GM12878 (cell line): ENCODE data around the gene M1AP. TPM values are rescaled to one million over a fixed set of nuclear protein-coding genes. Genes with fewer than 3 reads are reported as not detected.
A peak's percentile ranks its signal among the peaks of the same experiment; 100 is the strongest.

ENCODE experiments used
- ATAC-seq: fragments of 200-7000 bp; cut with Tn5 transposase; 3 replicates; pipeline ENCODE4 v1.9.1; 2020; ENCODE audit warnings: mild to moderate bottlenecking, moderate library complexity
- BruUV-seq: library from RNA; stranded (reverse); fragments of 400-500 nt; replicated peaks from 2 replicates; lab custom pipeline; 2021; lab: Mats Ljungman, UMichigan
- CTCF ChIA-PET: fragments of 300-600 bp; sonication (Branson Sonifier 250); formaldehyde crosslinking; extraction: SDS; loops from one replicate; lab custom pipeline; 2021; ENCODE audit warnings: inconsistent platforms; lab: Yijun Ruan, JAX
- POLR2A ChIA-PET: fragments of 350-600 bp; formaldehyde crosslinking; extraction: SDS; loops from one replicate; lab custom pipeline; 2021; ENCODE audit warnings: inconsistent platforms; lab: Charles Lee
- RAD21 ChIA-PET: fragments of 300-600 bp; sonication (Branson Sonifier 250); formaldehyde crosslinking; loops from one replicate; lab custom pipeline; 2023; ENCODE audit warnings: antibody characterized with exemption; ENCODE audit not compliant: unreplicated experiment; lab: Charles Lee
- SMC1A ChIA-PET: fragments of 300-600 bp; sonication (Branson Sonifier 250); formaldehyde crosslinking; loops from one replicate; lab custom pipeline; 2023; ENCODE audit not compliant: unreplicated experiment, uncharacterized antibody; lab: Charles Lee
- DNase-seq: peaks from one replicate; pipeline ENCODE4 v3.0.0-alpha.2; 2011; ENCODE audit warnings: low read depth, low spot score
- FAIRE-seq: peaks from 3 replicates; lab custom pipeline; 2011; peaks lifted over from hg19 to GRCh38; lab: Jason Lieb, UNC
- H2AFZ ChIP-seq: 2 replicates; pipeline ENCODE4 v1.6.0; 2011; ENCODE audit warnings: low read depth, low read length, control low read depth; ENCODE audit not compliant: control insufficient read depth
- H3K27ac ChIP-seq: 2 replicates; pipeline ENCODE4 v1.5.1; 2011; ENCODE audit warnings: control low read depth; ENCODE audit not compliant: control insufficient read depth, insufficient read depth
- H3K27me3 ChIP-seq, 2 experiments: replicated peaks in 1 of 2; 2 replicates each; pipeline versions ENCODE4 v1.6.0 to v1.6.1; 2011; ENCODE audit warnings: low read length in 1 of 2; ENCODE audit not compliant: control insufficient read depth in 2 of 2, insufficient read depth in 2 of 2
- H3K36me3 ChIP-seq, 2 experiments: 2 replicates each; pipeline ENCODE4 v1.5.1; 2011; ENCODE audit warnings: low read length in 1 of 2; ENCODE audit not compliant: control insufficient read depth in 2 of 2, insufficient read depth in 2 of 2
- H3K4me1 ChIP-seq: 2 replicates; pipeline ENCODE4 v1.6.1; 2011; ENCODE audit warnings: mild to moderate bottlenecking, low read length, moderate library complexity, mixed read lengths; ENCODE audit not compliant: control insufficient read depth, insufficient read depth
- H3K4me2 ChIP-seq: 2 replicates; pipeline ENCODE4 v1.6.0; 2011; ENCODE audit warnings: control low read depth; ENCODE audit not compliant: control insufficient read depth, insufficient read depth
- H3K4me3 ChIP-seq: fragments of 200-600 bp; sonication (generic); 2 replicates; pipeline ENCODE4 v1.5.1; 2016
- H3K79me2 ChIP-seq: 2 replicates; pipeline ENCODE4 v1.6.0; 2011; ENCODE audit warnings: low read length; ENCODE audit not compliant: control insufficient read depth, insufficient read depth
- H3K9ac ChIP-seq: 2 replicates; pipeline ENCODE4 v1.8.0; 2011; ENCODE audit warnings: low read length, control low read depth, mixed read lengths; ENCODE audit not compliant: control insufficient read depth, insufficient read depth
- H3K9me3 ChIP-seq: replicated peaks from 3 replicates; pipeline ENCODE4 v1.5.1; 2011; ENCODE audit warnings: mild to moderate bottlenecking, low read length; ENCODE audit not compliant: control insufficient read depth, insufficient read depth
- H4K20me1 ChIP-seq: 2 replicates; pipeline ENCODE4 v1.6.0; 2011; ENCODE audit not compliant: control insufficient read depth, insufficient read depth
- ASH2L ChIP-seq: fragments of 300-600, 200-600 bp; sonication (generic); IDR thresholded peaks from 2 replicates; pipeline ENCODE4 v1.6.1; 2017; ENCODE audit warnings: low read depth, mild to moderate bottlenecking, borderline replicate concordance
- CEBPB ChIP-seq, 2 experiments: fragments of 150-350 bp in 1 of 2; IDR thresholded peaks; 2 replicates each; pipeline ENCODE4 v1.6.1; 2012 to 2014; ENCODE audit warnings: low read depth in 2 of 2, low read length in 2 of 2, borderline replicate concordance in 1 of 2, inconsistent platforms in 1 of 2
- CTCF ChIP-seq, 3 experiments: IDR thresholded peaks in 2 of 3; conservative IDR thresholded peaks in 1 of 3; 2 replicates each; pipeline ENCODE4 v1.5.1; 2011; ENCODE audit warnings: low read depth in 3 of 3, low read length in 3 of 3, mild to moderate bottlenecking in 3 of 3, control low read depth in 2 of 3, moderate library complexity in 2 of 3, inconsistent platforms in 1 of 3, mixed read lengths in 1 of 3; ENCODE audit not compliant: control insufficient read depth in 2 of 3, insufficient read depth in 1 of 3; ENCODE audit errors: extremely low read depth in 1 of 3
- E4F1 ChIP-seq: fragments of 450-650 bp; IDR thresholded peaks from 2 replicates; pipeline ENCODE4 v1.6.1; 2018; ENCODE audit warnings: borderline replicate concordance, mild to moderate bottlenecking; ENCODE audit not compliant: partially characterized antibody
- FOS ChIP-seq: IDR thresholded peaks from 3 replicates; pipeline ENCODE4 v1.6.1; 2011; ENCODE audit warnings: borderline replicate concordance; ENCODE audit not compliant: insufficient read length; ENCODE audit errors: extremely low read depth
- IKZF2 ChIP-seq, 2 experiments: fragments of 450-650 bp; IDR thresholded peaks; 2 replicates each; pipeline ENCODE4 v1.6.1; 2017; ENCODE audit warnings: mild to moderate bottlenecking in 2 of 2, moderate library complexity in 2 of 2
- IRF5 ChIP-seq: fragments of 450-650 bp; IDR thresholded peaks from 2 replicates; pipeline ENCODE4 v1.6.1; 2017; ENCODE audit warnings: borderline replicate concordance
- NFYA ChIP-seq: IDR thresholded peaks from 2 replicates; pipeline ENCODE4 v1.6.1; 2011; ENCODE audit warnings: low read depth, mild to moderate bottlenecking, low read length, improper control_type of control experiment, borderline replicate concordance
- NFYB ChIP-seq: IDR thresholded peaks from 2 replicates; pipeline ENCODE4 v1.6.1; 2011; ENCODE audit warnings: low read depth, mild to moderate bottlenecking, low read length, improper control_type of control experiment, moderate library complexity; ENCODE audit not compliant: insufficient read depth
- PRDM15 ChIP-seq: fragments of 450-650 bp; formaldehyde crosslinking; IDR thresholded peaks from 2 replicates; pipeline ENCODE4 v1.4.0; 2020; ENCODE audit warnings: mild to moderate bottlenecking, moderate library complexity
- RAD51 ChIP-seq: fragments of 450-650 bp; IDR thresholded peaks from 2 replicates; pipeline ENCODE4 v1.6.1; 2016; ENCODE audit warnings: moderate library complexity, mild to moderate bottlenecking, inconsistent platforms
- SRF ChIP-seq, 2 experiments: IDR thresholded peaks; 2 replicates each; pipeline ENCODE4 v1.6.1; 2011; ENCODE audit warnings: low read depth in 2 of 2, low read length in 2 of 2, mild to moderate bottlenecking in 1 of 2, moderate library complexity in 1 of 2
- WGBS: methylation state at CpG from one replicate; pipeline ENCODE4 v1.1.6; 2016; ENCODE audit warnings: low lambda C conversion rate; ENCODE audit not compliant: insufficient replicate concordance, insufficient coverage; ENCODE audit errors: missing lambda C conversion rate; 5-methylcytosine and 5-hydroxymethylcytosine counted together
- in situ Hi-C: fragments of 300-500 bp; cut with MboI; formaldehyde crosslinking; loops from 9 replicates; pipeline ENCODE4 v1.14.3; 2018; ENCODE audit warnings: mixed read lengths
- intact Hi-C: fragments of 100-400 bp; cut with micrococcal nuclease; formaldehyde crosslinking; loops from one replicate; pipeline ENCODE4 v1.14.2; 2022; ENCODE audit not compliant: unreplicated experiment
- polyA plus RNA-seq, 11 experiments: library from polyadenylated mRNA; depleted of rRNA in 4 of 11; unstranded in 6 of 11; stranded (reverse) in 5 of 11; fragments of >200 nt; fragmentation: Nextera tagmentation in 4 of 11; fragmentation: Illumina TruSeq in 1 of 11; extraction: Ambion mirVana in 4 of 11; extraction: Trizol in 1 of 11; gene quantifications; 1 replicate in 1 of 11; 2 replicates in 10 of 11; pipeline versions ENCODE4 v1.2.1 to v1.2.3, GENCODE V29; 2011 to 2016; ENCODE audit warnings: inconsistent platforms in 2 of 11, missing spikeins in 2 of 11, low read depth in 1 of 11
- total RNA-seq, 4 experiments: library from RNA; depleted of rRNA in 3 of 4; stranded (reverse); fragments of >200 nt in 3 of 4; fragmentation: Illumina TruSeq in 1 of 4; extraction: Trizol in 1 of 4; gene quantifications; 2 replicates each; pipeline versions ENCODE4 v1.2.1 to v1.2.3, GENCODE V29; 2013 to 2021

Gene M1AP
- total and polyA plus RNA-seq, 10 of the 15 experiments (the other 5 are each of a cell fraction or from before 2014, with no cell fraction given) = 0.04 to 0.32 (median 0.16) TPM; not detected in 4

GRCh38 chr2:74544634-74545033, 103.5 kb downstream of the M1AP start:
- H3K27me3 ChIP-seq = no peaks in the 10 kb centered on the region
- POLR2A ChIA-PET = interaction anchor here (1.1 to 17.8 kb wide), 4 partner anchors 11 to 31 kb away, joined by 4 to 441 read pairs (median 4); partner anchors contain the start of gene DQX1
- H3K4me3 ChIP-seq = no peak overlapping the region
- SMC1A ChIA-PET = interaction anchor here (1.0 to 5.3 kb wide), 8 partner anchors 12 to 88 kb away, joined by 3 to 60 read pairs (median 4); partner anchors contain the start of gene HTRA2
- no peak for FAIRE-seq
- CTCF ChIA-PET = interaction anchor here (0.8 to 14.3 kb wide), 15 partner anchors 12 to 62 kb away, joined by 3 to 96 read pairs (median 6); partner anchors contain the start of genes AUP1, CCDC142, DQX1 and HTRA2
- H3K36me3 ChIP-seq = no peaks in the 10 kb centered on the region; a peak in 1 of 4 replicates
- H3K27ac ChIP-seq = no peak overlapping the region
- peaks cover 12% of the 10 kb centered on the region for H3K4me1 ChIP-seq
- no peak for DNase-seq
- no peak overlapping the region for H2AFZ ChIP-seq
- in situ Hi-C loops = no loop called here
- no peaks in the 10 kb centered on the region for H3K9me3 ChIP-seq
- intact Hi-C loops = loop anchor here (1.0 kb wide), 1 partner anchor 61 kb away; the partner anchor contains the start of gene TTC31
- WGBS = 68% methylated on average over 3 of the region's 3 CpGs
- BruUV-seq = no TSS peak
- no peaks in the 10 kb centered on the region for H4K20me1 ChIP-seq
- no peak overlapping the region for H3K4me2 ChIP-seq
- ATAC-seq = no peak
- peaks cover 28% of the 10 kb centered on the region for H3K79me2 ChIP-seq
- RAD21 ChIA-PET = interaction anchor here (1.2 to 2.6 kb wide), 5 partner anchors 12 to 41 kb away, joined by 3 to 12 read pairs (median 4); no protein-coding TSS in a partner anchor
- no peak overlapping the region for H3K9ac ChIP-seq
- TF ChIP-seq CTCF (IDR thresholded peaks at IDR 0.05 in 2 of 3, conservative IDR thresholded peaks at IDR 0.05 in 1 of 3; ENCODE audit: control insufficient read depth in 2 of 3, extremely low read depth in 1 of 3, insufficient read depth in 1 of 3, low read depth in 3 of 3, low read length in 3 of 3) (peak; percentile 33 to 41 (median 39); a peak in 4 of 6 replicates), NFYA (no peak), ASH2L (no peak), PRDM15 (CRISPR knock-in tag) (no peak), E4F1 (no peak), IRF5 (no peak), IKZF2 (IDR thresholded peaks at IDR 0.05) (no peak), CEBPB (IDR thresholded peaks at IDR 0.05; ENCODE audit: borderline replicate concordance in 1 of 2, low read depth in 2 of 2, low read length in 2 of 2) (no peak), FOS (no peak), SRF (IDR thresholded peaks at IDR 0.05; ENCODE audit: low read depth in 2 of 2, low read length in 2 of 2) (no peak), RAD51 (no peak), NFYB (no peak)
